Testis (tissue), 2 donors: ENCODE data around the gene RASAL3.

ENCODE experiments used
- CTCF ChIP-seq, 3 experiments: fragments of 450-650 bp in 2 of 3; fragments of 200-600 bp in 1 of 3; sonication (generic) in 1 of 3; IDR thresholded peaks; one replicate each; pipeline ENCODE4 v1.5.1; 2016 to 2019; ENCODE audit warnings: antibody characterized with exemption in 3 of 3, mild to moderate bottlenecking in 2 of 3, moderate library complexity in 1 of 3
- POLR2A ChIP-seq: fragments of 450-650 bp; IDR thresholded peaks from one replicate; pipeline ENCODE4 v1.6.1; 2017; ENCODE audit warnings: antibody characterized with exemption, mild to moderate bottlenecking, moderate library complexity

- TF ChIP-seq CTCF (IDR thresholded peaks at IDR 0.05) (no peak), POLR2A (no peak)
Observed at GRCh38 chr19:15448044-15448777, 16.1 kb downstream of the RASAL3 start.
